ENCODE results near the gene CYP27C1. TPM values are rescaled to one million over a fixed set of nuclear protein-coding genes. Genes with fewer than 3 reads are reported as not detected.

The CYP27C1 gene
- total RNA-seq, 2 experiments from 2014 or later: not detected

GRCh38 chr2:127161176-127162136 is 58.6 kb downstream of the CYP27C1 start:
- no peaks in the 10 kb centered on the region for H3K27me3 Mint-ChIP-seq
- H3K27ac Mint-ChIP-seq: no peak overlapping the region
- no peaks in the 10 kb centered on the region for H3K27me3 ChIP-seq (ENCODE audit: control insufficient read depth in 1 of 2, insufficient read depth in 2 of 2, low read length in 2 of 2)
- intact Hi-C loops (cut with DNase I, micrococcal nuclease): no loop called here
- POLR2A ChIA-PET: no interaction called here
- ATAC-seq (ENCODE audit: poor library complexity): no peak
- DNase-seq: no peak
- H3K9me3 ChIP-seq (ENCODE audit: control insufficient read depth in 1 of 2, insufficient read depth in 1 of 2, low read length in 2 of 2): no peaks in the 10 kb centered on the region
- no peak for TF ChIP-seq CTCF (IDR thresholded peaks at IDR 0.05)
- no peaks in the 10 kb centered on the region for H3K4me1 Mint-ChIP-seq (ENCODE audit: low read depth)
- no peaks in the 10 kb centered on the region for H3K36me3 Mint-ChIP-seq (ENCODE audit: low read depth)
- no peaks in the 10 kb centered on the region for H3K9me3 Mint-ChIP-seq
- no peaks in the 10 kb centered on the region for H3K4me1 ChIP-seq (ENCODE audit: insufficient read depth, low read length)
- CTCF ChIA-PET: no interaction called here
- H3K4me3 ChIP-seq (ENCODE audit: low read length): no peak overlapping the region
- H3K27ac ChIP-seq (ENCODE audit: low read depth in 1 of 2, low read length in 2 of 2): no peak overlapping the region
- no peaks in the 10 kb centered on the region for H3K36me3 ChIP-seq (ENCODE audit: insufficient read depth, low read length)
- no peak overlapping the region for H3K4me3 Mint-ChIP-seq

GRCh38 chr2:127160676-127161075 is 59.4 kb downstream of the CYP27C1 start:
- H3K4me1 Mint-ChIP-seq (ENCODE audit: low read depth): no peaks in the 10 kb centered on the region
- Histone ChIP-seq H3K27me3 (ENCODE audit: control insufficient read depth in 1 of 2, insufficient read depth in 2 of 2, low read length in 2 of 2) (no peaks in the 10 kb centered on the region), H3K4me3 (ENCODE audit: low read length) (no peak overlapping the region), H3K9me3 (ENCODE audit: control insufficient read depth in 1 of 2, insufficient read depth in 1 of 2, low read length in 2 of 2) (no peaks in the 10 kb centered on the region), H3K36me3 (ENCODE audit: insufficient read depth, low read length) (no peaks in the 10 kb centered on the region), H3K27ac (ENCODE audit: low read depth in 1 of 2, low read length in 2 of 2) (no peak overlapping the region), H3K4me1 (ENCODE audit: insufficient read depth, low read length) (no peaks in the 10 kb centered on the region)
- intact Hi-C loops (cut with DNase I, micrococcal nuclease): no loop called here
- no peak for TF ChIP-seq CTCF (IDR thresholded peaks at IDR 0.05)
- ChIA-PET CTCF (no interaction called here), POLR2A (no interaction called here)
- DNase-seq (no peak), ATAC-seq (ENCODE audit: poor library complexity) (no peak)
- H3K9me3 Mint-ChIP-seq: no peaks in the 10 kb centered on the region
- no peaks in the 10 kb centered on the region for H3K36me3 Mint-ChIP-seq (ENCODE audit: low read depth)
- H3K27me3 Mint-ChIP-seq: no peaks in the 10 kb centered on the region
- no peak overlapping the region for H3K27ac Mint-ChIP-seq
- H3K4me3 Mint-ChIP-seq: no peak overlapping the region

GRCh38 chr2:127159543-127159942 is 60.6 kb downstream of the CYP27C1 start:
- no peak overlapping the region for H3K27ac ChIP-seq (ENCODE audit: low read depth in 1 of 2, low read length in 2 of 2)
- ChIA-PET CTCF (no interaction called here), POLR2A (no interaction called here)
- no peaks in the 10 kb centered on the region for H3K27me3 Mint-ChIP-seq
- H3K4me3 Mint-ChIP-seq: no peak overlapping the region
- no peaks in the 10 kb centered on the region for H3K36me3 Mint-ChIP-seq (ENCODE audit: low read depth)
- no peak for DNase-seq
- no peaks in the 10 kb centered on the region for H3K27me3 ChIP-seq (ENCODE audit: control insufficient read depth in 1 of 2, insufficient read depth in 2 of 2, low read length in 2 of 2)
- TF ChIP-seq CTCF (IDR thresholded peaks at IDR 0.05): no peak
- no peaks in the 10 kb centered on the region for H3K9me3 ChIP-seq (ENCODE audit: control insufficient read depth in 1 of 2, insufficient read depth in 1 of 2, low read length in 2 of 2)
- intact Hi-C loops (cut with DNase I, micrococcal nuclease): no loop called here
- no peaks in the 10 kb centered on the region for H3K4me1 Mint-ChIP-seq (ENCODE audit: low read depth)
- H3K4me1 ChIP-seq (ENCODE audit: insufficient read depth, low read length): no peaks in the 10 kb centered on the region
- H3K9me3 Mint-ChIP-seq: no peaks in the 10 kb centered on the region
- H3K36me3 ChIP-seq (ENCODE audit: insufficient read depth, low read length): no peaks in the 10 kb centered on the region
- no peak overlapping the region for H3K4me3 ChIP-seq (ENCODE audit: low read length)
- no peak for ATAC-seq (ENCODE audit: poor library complexity)
- H3K27ac Mint-ChIP-seq: no peak overlapping the region

Measured in CD4-positive, alpha-beta T cell (primary cell).